HFFc6 (cell line): Measurements from ENCODE around the gene TCEANC2. TPM values are rescaled to one million over a fixed set of nuclear protein-coding genes. Genes with fewer than 3 reads are reported as not detected.
"Not testable (repeated sequence)": the region's sequence is repeated elsewhere in the genome, so short reads cannot be mapped to it uniquely, and the experiment has no call there.

Experiments used
- DNase-seq: peaks from one replicate; pipeline ENCODE4 v3.0.0-alpha.2; 2018
- H3K27ac Mint-ChIP-seq: 2 replicates; pipeline ENCODE4 v1.8.0; 2020; ENCODE audit warnings: mild to moderate bottlenecking, mixed read lengths
- H3K27me3 Mint-ChIP-seq: 2 replicates; pipeline ENCODE4 v1.8.0; 2021; ENCODE audit warnings: mild to moderate bottlenecking, moderate library complexity, mixed read lengths; ENCODE audit not compliant: insufficient read depth
- H3K36me3 Mint-ChIP-seq: 2 replicates; pipeline ENCODE4 v1.8.0; 2021; ENCODE audit warnings: low read depth, mixed read lengths
- H3K4me1 Mint-ChIP-seq: 2 replicates; pipeline ENCODE4 v1.8.0; 2020; ENCODE audit warnings: low read depth, mixed read lengths
- H3K4me3 Mint-ChIP-seq: 2 replicates; pipeline ENCODE4 v1.8.0; 2020; ENCODE audit warnings: mild to moderate bottlenecking, moderate library complexity, mixed read lengths
- H3K9me3 Mint-ChIP-seq: 2 replicates; pipeline ENCODE4 v1.8.0; 2020; ENCODE audit warnings: mild to moderate bottlenecking, mixed read lengths
- CTCF ChIP-seq: fragments of 200-600 bp; sonication (generic); IDR thresholded peaks from 2 replicates; pipeline ENCODE4 v1.5.0; 2021; ENCODE audit warnings: antibody characterized with exemption, mild to moderate bottlenecking
- total RNA-seq, 6 experiments: library from RNA; stranded (reverse); fragmentation: NEBNext Ultra II Directional; extraction: Animal tissue kit (Norgen Biotek cat#: 25700); gene quantifications; 2 replicates in 1 of 6; 3 replicates in 5 of 6; pipeline ENCODE4 v1.2.3, GENCODE V29; 2021

TCEANC2 gene
- total RNA-seq, 6 experiments from 2014 or later: 4.2 to 5.5 (median 4.8) TPM

GRCh38 chr1:54018635-54019034, 34.8 kb upstream of the TCEANC2 start:
- H3K27ac Mint-ChIP-seq: no peak overlapping the region

GRCh38 chr1:54019562-54020176, 33.7 kb upstream of the TCEANC2 start:
- not testable (repeated sequence) for H3K36me3 Mint-ChIP-seq, H3K4me3 Mint-ChIP-seq, H3K27ac Mint-ChIP-seq, H3K9me3 Mint-ChIP-seq, DNase-seq
- Mint-ChIP-seq H3K4me1 (peaks cover 11% of the 10 kb centered on the region; the same call in 1 of the 2 replicates), H3K27me3 (peaks cover 21% of the 10 kb centered on the region)

More at GRCh38 chr1:54018635-54019034, 34.8 kb upstream of the TCEANC2 start:
- Mint-ChIP-seq H3K36me3 (no peaks in the 10 kb centered on the region), H3K27me3 (peaks cover 23% of the 10 kb centered on the region), H3K9me3 (no peaks in the 10 kb centered on the region), H3K4me1 (peaks cover 11% of the 10 kb centered on the region; the same call in 1 of the 2 replicates), H3K4me3 (no peak overlapping the region)
- no peak for TF ChIP-seq CTCF
- DNase-seq: no peak

GRCh38 chr1:54024358-54024757, 29.1 kb upstream of the TCEANC2 start:
- DNase-seq: no peak
- no peak for TF ChIP-seq CTCF
- Mint-ChIP-seq H3K4me1 (no peaks in the 10 kb centered on the region), H3K27me3 (peaks cover 8% of the 10 kb centered on the region), H3K4me3 (no peak overlapping the region), H3K36me3 (no peaks in the 10 kb centered on the region), H3K27ac (no peak overlapping the region), H3K9me3 (no peaks in the 10 kb centered on the region)

GRCh38 chr1:54024811-54025210, 28.6 kb upstream of the TCEANC2 start:
- not testable (repeated sequence) for H3K27me3 Mint-ChIP-seq, H3K27ac Mint-ChIP-seq, H3K4me1 Mint-ChIP-seq, H3K36me3 Mint-ChIP-seq, H3K9me3 Mint-ChIP-seq, H3K4me3 Mint-ChIP-seq, DNase-seq

- no peak for TF ChIP-seq CTCF
- Mint-ChIP-seq H3K36me3 (no peaks in the 10 kb centered on the region; the same call in 1 of the 2 replicates), H3K27me3 (peaks cover 2% of the 10 kb centered on the region; the same call in 1 of the 2 replicates), H3K27ac (no peak overlapping the region), H3K4me1 (no peaks in the 10 kb centered on the region), H3K9me3 (no peaks in the 10 kb centered on the region), H3K4me3 (no peak overlapping the region)
- DNase-seq: no peak
Measured at GRCh38 chr1:54027848-54028247, 25.6 kb upstream of the TCEANC2 start.

GRCh38 chr1:54028306-54029251, 24.8 kb upstream of the TCEANC2 start:
- TF ChIP-seq CTCF: no peak
- H3K4me1 Mint-ChIP-seq: no peaks in the 10 kb centered on the region
- H3K4me3 Mint-ChIP-seq: no peak overlapping the region
- DNase-seq: no peak
- H3K36me3 Mint-ChIP-seq: no peaks in the 10 kb centered on the region; the same call in 1 of the 2 replicates
- H3K27me3 Mint-ChIP-seq: peaks cover 2% of the 10 kb centered on the region; the same call in 1 of the 2 replicates
- H3K9me3 Mint-ChIP-seq: no peaks in the 10 kb centered on the region
- H3K27ac Mint-ChIP-seq: no peak overlapping the region
